GM18870 (cell line): ENCODE results near the gene FNDC3B.

Experiments used
- ATAC-seq: cut with Tn5 transposase; IDR thresholded peaks from one replicate; pipeline ENCODE4 v1.9.1; 2021; ENCODE audit warnings: moderate library complexity; ENCODE audit not compliant: unreplicated experiment

Gene FNDC3B

GRCh38 chr3:172163320-172163719, 123.9 kb downstream of the FNDC3B start:
- no peak for ATAC-seq

DNA sequence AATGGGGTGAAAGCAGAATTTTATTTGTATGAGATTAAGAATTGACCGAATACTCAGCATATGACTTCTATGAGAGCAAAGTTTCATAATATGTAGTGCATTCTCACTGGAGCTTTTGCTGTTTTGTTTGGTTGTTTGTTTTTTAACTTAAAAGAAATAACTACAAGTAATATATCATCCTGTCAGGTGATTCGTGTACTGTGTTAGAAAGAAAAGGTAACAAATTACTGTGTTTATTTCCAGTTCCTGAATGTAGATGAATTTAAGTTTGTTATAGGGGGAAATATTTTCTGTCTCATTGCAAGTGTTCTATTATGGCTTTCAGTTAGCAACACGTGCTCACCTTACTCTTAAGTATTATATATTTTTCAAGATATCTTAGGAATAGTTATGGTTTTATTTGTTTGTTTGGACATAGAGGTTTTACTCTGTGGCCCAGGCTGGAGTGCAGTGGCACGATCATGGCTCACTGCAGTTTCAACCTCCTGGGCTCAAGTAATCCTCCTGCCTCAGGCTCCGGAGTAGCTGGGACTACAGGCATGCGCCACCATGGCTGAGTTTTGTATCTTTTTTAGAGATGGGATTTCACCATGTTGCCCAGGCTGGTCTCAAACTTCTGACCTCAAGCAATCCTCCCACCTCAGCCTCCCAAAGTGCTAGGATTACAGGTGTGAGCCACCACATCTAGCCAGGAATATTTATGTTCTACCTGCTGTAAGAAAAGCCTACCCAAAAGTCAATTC, 125.4 kb downstream of the FNDC3B start:
- no peak for ATAC-seq

DNA sequence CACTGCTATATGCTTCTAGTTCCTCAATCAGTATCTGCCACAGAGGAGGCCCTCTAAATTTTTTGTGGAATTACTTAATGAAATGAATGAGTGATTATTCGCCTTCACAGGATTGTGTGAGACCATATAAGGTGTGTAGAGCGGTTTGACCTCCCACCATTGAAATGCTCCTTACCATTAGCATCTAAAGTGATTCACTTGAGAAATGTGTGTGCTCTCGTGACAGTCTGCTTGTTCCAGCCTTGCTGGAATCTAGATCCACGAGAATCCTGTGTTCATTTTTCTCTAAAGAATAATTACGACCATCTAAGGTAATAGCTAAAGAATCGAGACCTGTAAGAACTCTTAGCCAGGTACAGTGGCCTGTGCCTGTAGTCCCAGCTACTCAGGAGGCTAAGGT, 126.9 kb downstream of the FNDC3B start:
- no peak for ATAC-seq

GRCh38 chr3:172166890-172167289, 127.5 kb downstream of the FNDC3B start:
- no peak for ATAC-seq

DNA sequence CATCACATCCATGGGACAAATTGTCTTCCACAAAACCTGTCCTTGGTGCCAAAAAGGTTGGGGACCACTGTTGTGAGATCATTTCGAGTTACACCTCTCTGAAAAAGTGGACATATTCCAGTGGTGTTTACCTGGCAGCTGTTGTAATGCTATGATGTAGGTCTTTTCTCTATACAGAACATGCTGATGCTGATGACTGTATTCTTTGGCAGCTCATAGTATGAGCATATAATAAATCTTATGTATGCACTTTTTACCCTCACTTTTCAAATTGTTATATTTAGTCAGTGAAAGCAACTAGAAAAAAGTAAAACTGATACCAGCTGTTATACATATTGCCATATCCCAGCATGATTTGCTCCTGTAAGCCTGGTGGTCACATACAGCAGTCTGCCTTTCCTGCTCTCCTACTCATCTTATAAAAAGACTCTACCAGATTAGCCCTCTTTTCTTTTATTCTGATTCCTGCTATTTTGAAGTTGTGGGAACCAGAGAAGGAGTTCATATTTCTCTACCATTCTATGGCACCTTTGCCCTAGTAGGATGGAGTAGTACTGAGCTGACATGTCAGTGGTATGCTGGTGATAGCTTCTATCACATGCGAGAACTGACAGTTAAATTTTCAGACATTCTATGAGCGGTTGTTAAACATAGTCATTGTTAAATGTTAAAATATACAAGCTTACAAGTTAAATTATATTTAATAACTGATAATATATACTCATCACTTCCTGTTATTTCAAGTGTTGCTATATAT, 128.7 kb downstream of the FNDC3B start:
- ATAC-seq: no peak

DNA sequence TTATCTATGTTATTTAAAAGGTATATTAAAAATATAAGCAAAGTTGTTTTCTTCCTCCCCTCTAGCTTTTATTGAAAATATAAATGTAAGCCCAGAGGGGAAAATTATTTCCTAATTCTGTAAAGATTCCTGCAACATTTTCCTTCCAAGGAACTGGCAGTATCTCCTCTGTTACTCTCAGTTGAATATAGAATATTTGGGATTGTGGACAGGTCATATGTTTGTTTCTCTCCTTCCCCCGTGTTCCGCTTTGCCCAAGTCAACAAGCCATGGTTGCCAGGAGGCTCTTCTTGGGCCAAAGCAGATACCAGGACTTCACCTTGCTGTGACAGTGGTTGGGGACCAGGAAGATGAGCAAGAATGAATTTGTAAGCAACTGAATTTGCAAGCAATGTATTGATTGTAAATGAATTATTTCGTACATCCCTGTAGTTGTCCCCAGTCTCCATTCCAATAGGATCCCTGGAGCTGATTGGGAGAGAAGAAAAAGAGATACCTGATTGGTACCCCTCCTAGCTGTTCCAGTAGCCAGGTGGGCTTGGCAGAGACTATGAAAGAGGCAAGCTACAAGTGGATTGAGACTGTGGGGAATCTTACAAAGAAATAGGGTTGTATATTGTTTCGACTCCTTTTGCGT, 130.8 kb downstream of the FNDC3B start:
- no peak for ATAC-seq

DNA sequence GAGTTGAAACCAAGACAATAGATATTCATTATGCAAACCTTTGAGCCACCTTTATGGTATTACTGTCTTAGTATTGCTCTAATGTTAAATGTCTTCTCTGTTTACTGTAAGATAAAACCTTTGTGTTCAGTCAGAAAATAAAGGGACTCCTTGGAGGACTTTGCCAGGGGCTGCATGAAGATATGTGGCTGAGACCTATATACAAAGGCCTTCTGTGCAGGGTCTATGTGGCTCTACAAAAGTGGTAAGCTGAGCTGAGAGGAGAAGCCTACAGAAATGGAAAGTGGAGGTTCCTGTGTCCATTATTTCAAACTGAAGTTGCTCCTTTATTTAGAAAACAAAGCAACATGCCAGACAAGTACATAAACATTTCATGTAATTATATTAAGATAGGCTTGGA, 131.5 kb downstream of the FNDC3B start:
- no peak for ATAC-seq

DNA sequence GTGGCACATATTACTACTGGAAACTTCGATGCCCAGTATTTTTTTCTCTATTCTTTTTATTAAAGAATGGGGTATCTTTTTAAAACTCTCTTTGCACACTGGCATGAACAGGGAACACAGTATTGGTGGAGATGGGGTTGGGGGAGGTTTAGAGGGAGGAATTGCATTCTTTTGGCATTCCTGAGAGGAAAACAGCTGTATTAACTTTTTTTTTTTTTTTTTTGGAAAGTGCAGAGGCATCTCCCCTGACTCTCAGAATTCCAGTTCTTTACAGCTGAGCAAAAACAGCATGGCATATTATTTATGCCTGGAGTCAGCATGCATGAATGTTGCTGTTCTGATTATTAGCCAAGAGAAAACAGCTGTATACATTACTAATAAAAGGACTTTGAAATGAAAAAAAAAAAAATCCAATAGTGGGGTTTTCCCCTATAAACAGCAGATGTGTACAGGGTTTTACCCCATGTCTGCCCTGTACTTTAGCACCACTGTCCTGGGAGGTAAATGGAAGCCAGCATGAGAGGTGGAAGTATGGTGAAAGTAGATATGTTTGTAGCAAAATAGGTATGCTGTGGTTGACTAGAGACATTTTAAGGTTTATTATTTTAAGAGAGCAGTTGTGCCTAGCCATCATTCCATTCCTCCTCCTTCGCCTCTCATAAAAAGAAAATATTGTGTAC, 132.2 kb downstream of the FNDC3B start:
- ATAC-seq: no peak

- ATAC-seq: no peak
Measured at GRCh38 chr3:172173316-172174254, 134.2 kb downstream of the FNDC3B start.

GRCh38 chr3:172174513-172175253, 135.3 kb downstream of the FNDC3B start:
- no peak for ATAC-seq

- ATAC-seq: no peak
Measured at GRCh38 chr3:172175254-172175599, 135.8 kb downstream of the FNDC3B start.

DNA sequence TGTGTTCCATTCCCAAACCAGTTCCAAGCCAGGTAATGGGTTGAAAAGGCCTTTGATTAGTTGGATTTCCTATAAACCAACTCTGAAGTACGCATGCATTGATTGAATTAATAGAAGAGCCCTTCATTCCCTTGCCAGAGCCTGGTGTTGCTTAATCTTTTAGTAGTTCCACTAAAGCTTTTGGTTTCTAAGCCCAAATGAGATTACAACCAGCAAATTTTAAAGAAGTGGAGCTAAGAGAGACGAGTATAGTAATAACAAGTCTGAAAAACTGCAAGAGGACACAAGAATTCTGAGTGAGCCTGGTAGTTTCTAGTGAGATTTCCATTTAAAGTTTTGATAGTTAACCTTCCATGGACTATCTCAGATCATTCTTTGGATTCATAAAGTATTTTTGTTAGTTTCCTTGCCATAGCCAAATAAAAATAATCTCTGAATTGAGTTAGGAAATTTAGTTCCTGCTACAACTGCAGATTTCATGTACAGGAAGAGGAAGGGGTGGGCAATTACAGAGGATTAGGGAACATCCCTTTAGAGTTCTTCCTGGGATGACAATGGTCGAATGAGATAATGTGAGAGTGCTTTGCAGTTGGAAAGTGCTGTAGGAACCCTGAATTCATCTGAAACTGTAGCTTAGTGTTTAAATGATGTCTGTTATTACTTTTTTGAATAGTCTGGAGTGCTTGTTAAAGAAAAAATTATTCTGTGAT, 136.8 kb downstream of the FNDC3B start:
- ATAC-seq: no peak

DNA sequence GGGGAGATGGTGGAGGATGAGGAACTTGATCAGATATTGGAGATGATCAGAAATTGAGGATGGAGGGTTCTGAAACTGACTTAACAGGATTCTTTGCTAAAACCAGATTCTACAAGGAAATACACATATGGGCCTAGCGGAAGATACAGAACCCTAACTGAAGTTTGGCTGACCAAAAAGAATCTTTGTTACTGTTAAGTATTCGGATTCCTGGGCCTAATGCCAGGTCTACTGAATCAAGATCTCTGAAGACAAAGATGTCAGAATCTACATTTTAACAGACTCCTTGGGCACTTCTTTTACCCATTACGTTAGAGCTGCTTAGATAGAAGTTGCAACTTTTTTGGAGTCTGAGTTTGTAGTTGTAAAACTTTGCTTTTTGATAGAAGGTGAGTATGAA, 137.7 kb downstream of the FNDC3B start:
- ATAC-seq: no peak

DNA sequence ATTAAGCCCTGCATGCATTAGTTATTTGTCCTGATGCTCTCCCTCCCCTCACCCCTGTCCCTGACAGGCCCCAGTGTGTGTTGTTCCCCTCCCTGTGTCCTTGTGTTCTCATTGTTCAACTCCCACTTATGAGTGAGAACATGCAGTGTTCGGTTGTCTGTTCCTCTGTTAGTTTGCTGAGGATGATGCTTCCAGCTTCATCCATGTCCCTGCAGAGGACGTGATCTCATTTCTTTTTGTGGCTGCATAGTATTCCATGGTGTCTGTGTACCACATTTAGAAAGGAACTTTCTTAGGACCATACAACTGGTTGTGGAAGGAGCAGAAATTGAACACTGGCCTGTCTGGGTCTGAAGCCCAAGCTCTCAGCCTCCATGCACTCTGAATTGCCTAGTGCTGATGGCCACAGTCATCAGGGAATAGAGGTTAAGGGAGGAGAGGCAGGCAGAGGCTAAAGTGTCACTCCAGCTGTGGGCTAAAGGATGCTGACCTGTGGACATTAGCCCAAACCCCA, 138.5 kb downstream of the FNDC3B start:
- no peak for ATAC-seq

DNA sequence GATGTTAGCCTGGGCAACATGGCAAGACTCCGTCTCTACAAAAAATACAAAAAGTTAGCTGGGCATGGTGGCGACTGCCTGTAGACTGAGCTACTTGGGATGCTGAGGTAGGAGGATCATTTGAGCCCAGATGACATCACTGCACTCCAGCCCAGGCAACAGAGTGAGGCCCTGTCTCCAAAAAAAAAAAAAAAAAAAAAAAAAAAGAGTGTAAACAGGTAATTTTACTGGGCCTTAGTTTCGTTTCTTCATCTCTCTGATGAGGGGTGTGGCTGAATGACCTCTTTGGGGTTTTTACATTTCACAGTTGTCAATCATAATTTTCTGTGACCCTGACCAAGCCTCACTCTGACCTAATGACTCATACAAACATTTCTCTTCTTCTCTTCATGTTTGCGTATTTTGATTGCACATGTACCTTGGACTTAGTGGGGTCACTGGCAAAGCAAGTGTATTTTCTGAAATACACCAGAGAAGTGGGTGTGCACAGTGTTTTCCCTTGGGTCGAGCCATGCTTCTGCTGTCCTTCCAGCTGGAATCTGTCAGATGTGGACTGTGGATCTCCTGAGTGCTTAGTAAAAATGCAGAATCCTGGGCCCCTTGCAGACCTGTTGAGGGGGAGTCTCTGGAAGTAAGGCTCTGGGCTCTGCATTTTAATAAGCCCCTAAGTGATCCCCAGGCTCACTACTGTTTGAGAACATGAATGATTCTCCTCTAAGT, 140.5 kb downstream of the FNDC3B start:
- no peak for ATAC-seq

DNA sequence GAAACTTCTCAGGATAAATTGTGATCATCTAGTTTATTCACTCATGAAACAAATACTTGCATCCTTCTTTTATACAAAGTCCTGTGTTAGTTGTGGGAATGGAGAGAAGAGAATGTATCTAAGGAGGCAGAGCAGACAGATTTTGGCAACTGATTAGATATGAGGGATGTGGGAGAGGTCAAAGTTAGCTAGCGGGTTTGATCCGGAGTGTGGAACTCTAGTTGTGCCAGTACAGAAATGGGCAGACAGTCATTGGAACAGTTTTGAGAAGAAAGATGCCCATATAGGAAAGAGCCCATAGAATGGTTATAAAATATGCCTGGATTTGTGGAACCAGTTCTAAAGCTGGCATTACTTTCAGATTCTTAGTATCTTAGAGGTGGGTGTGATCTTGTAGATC, 141.1 kb downstream of the FNDC3B start:
- ATAC-seq: no peak

DNA sequence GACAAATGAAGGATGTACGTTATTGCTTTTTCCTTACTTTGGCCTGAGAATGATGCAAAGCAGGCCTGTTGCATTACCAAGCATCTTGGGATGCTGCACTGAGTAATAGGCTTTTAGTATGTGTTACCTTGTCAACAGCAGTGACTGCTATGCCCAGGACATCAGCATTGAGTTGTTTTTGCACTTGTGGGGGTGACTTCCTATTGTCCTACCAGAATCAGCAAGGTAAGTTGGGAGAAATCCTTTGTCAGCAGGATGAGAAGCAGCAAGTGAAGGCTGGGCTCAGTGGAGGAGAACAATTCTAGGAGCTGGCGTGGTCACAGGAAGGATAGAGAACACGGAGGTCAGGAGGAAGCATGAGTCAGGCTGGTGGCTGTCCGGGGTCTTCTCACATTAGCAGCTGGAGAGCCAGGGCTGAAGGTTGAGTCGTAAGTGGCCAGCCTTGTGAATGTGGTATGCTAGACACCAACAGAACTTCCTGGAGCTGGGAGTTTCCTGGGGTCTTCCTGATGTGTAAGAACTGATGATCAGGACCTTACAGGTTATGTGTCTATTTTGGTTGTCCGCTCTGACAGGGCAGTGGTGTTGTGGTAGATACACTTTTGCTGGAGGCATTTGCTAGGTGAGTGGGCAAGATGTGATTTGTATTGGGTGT, 142.7 kb downstream of the FNDC3B start:
- no peak for ATAC-seq

DNA sequence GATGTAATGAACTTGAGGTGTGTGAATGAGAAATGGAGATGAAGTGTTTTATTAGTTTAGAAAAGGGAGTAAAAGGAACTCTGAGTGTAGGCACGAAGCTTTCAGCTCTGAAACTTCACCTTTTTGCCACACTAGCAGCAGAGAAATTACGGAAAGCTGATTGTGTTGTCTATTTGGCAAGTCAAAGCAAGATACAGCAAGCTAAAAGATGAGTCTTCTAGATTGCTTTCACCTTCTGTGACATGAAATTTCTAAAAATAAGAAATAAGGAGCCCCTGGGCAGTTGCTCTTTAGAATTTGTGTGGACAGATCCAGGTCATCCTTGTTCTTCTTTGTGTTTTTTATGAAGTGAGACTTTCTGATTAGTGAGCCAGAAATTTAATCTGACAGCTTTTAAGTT, 143.4 kb downstream of the FNDC3B start:
- ATAC-seq: no peak
